Chondrocyte (in vitro differentiated cells): ENCODE measurements around the gene CST8. TPM values are rescaled to one million over a fixed set of nuclear protein-coding genes. Genes with fewer than 3 reads are reported as not detected.

Experiments
- DNase-seq: peaks from one replicate; pipeline ENCODE4 v3.0.0; 2021; ENCODE audit warnings: mixed read lengths, low spot score
- H3K27ac Mint-ChIP-seq: one replicate; pipeline ENCODE4 v1.8.0; 2021; ENCODE audit warnings: mild to moderate bottlenecking, moderate library complexity, mixed read lengths; ENCODE audit not compliant: unreplicated experiment
- H3K27me3 Mint-ChIP-seq: 2 replicates; pipeline ENCODE4 v1.8.0; 2021; ENCODE audit warnings: low read depth, mixed read lengths
- H3K36me3 Mint-ChIP-seq: 2 replicates; pipeline ENCODE4 v1.8.0; 2021; ENCODE audit warnings: low read depth, mixed read lengths
- H3K4me1 Mint-ChIP-seq: 2 replicates; pipeline ENCODE4 v1.8.0; 2021; ENCODE audit warnings: low read depth, mild to moderate bottlenecking, mixed read lengths
- H3K4me3 Mint-ChIP-seq: one replicate; pipeline ENCODE4 v1.8.0; 2021; ENCODE audit warnings: mild to moderate bottlenecking, moderate library complexity, mixed read lengths; ENCODE audit not compliant: unreplicated experiment
- H3K9me3 Mint-ChIP-seq: 2 replicates; pipeline ENCODE4 v1.8.0; 2021; ENCODE audit warnings: low read depth, mixed read lengths
- total RNA-seq: library from RNA; stranded (reverse); gene quantifications from 3 replicates; pipeline ENCODE4 v1.2.1, GENCODE V29; 2021
- TF ChIP-seq, protein P1 (sequence below): fragments of 200-600 bp; sonication (generic); IDR thresholded peaks from 2 replicates; pipeline ENCODE4 v1.5.0; 2021; ENCODE audit warnings: antibody characterized with exemption, mild to moderate bottlenecking, moderate library complexity

Gene CST8
- total RNA-seq, 1 donor from 2014 or later, result not detected

DNA sequence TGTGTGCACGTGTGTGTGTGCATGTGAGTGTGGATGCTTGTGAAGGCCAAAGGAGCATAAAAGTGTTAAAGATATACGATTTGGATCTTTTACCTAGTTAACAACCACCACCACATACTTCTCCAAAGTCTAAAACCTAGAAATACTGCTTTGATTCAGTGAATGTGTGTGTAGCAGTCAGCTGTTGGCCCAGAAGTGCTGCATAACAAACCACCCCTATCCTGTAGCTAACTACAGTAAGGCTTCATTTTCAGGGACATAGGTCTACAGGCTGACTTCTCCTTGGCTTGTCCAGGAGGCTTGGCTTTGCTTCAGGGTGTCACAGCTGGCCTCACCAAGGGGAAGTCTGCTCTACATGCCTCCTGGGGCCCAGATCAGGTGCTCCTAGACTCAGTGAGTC, 2.4 kb upstream of the CST8 start:
- peaks cover 4% of the 10 kb centered on the region for H3K9me3 Mint-ChIP-seq
- no peak for DNase-seq
- no peak overlapping the region for H3K4me3 Mint-ChIP-seq
- H3K4me1 Mint-ChIP-seq, result no peaks in the 10 kb centered on the region
- peaks cover 9% of the 10 kb centered on the region for H3K27me3 Mint-ChIP-seq
- TF ChIP-seq, protein P1, sequence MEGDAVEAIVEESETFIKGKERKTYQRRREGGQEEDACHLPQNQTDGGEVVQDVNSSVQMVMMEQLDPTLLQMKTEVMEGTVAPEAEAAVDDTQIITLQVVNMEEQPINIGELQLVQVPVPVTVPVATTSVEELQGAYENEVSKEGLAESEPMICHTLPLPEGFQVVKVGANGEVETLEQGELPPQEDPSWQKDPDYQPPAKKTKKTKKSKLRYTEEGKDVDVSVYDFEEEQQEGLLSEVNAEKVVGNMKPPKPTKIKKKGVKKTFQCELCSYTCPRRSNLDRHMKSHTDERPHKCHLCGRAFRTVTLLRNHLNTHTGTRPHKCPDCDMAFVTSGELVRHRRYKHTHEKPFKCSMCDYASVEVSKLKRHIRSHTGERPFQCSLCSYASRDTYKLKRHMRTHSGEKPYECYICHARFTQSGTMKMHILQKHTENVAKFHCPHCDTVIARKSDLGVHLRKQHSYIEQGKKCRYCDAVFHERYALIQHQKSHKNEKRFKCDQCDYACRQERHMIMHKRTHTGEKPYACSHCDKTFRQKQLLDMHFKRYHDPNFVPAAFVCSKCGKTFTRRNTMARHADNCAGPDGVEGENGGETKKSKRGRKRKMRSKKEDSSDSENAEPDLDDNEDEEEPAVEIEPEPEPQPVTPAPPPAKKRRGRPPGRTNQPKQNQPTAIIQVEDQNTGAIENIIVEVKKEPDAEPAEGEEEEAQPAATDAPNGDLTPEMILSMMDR, result no peak
- no peak overlapping the region for H3K27ac Mint-ChIP-seq
- H3K36me3 Mint-ChIP-seq, result no peaks in the 10 kb centered on the region

DNA sequence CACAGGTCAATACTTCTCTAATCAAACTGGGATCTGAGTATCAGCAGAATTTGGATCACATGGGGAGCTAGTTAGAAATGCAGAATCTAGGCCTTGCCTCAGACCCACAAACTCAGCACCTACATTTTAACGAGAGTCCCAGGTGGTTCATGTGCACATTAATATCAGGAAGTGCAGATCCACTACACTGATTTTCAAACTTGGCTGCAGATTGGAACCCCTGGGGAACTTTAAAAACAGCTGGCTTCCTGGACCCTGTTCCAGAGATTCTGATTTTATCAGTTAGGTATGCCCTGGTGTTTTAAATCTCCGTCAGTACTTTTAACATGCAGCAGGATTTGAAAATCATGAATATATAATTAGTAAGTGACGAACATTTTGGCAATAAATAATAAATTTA, 1.9 kb upstream of the CST8 start:
- Mint-ChIP-seq H3K27ac (no peak overlapping the region), H3K9me3 (peaks cover 4% of the 10 kb centered on the region), H3K4me3 (no peak overlapping the region), H3K4me1 (no peaks in the 10 kb centered on the region), H3K36me3 (no peaks in the 10 kb centered on the region), H3K27me3 (peaks cover 8% of the 10 kb centered on the region)
- no peak for DNase-seq
- TF ChIP-seq, protein P1, result no peak

DNA sequence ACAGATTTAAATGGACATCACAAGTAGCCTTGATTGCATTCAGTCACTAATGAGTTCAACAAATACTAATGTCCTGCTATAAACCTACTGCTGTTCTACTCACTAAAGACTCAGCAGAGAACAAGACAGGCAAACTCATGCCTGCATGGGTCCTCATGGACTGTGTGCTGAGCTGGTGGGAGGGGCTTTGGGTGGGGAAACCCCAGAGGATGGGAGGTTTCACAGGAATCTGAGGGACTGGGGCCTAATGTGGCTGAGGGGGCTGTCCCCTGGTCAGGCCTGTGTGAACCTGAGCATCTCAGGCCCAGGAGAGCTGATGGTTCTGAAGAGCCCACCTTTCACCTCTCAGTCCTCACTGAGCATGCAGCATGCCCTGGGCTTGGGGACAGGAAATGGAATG, 1.4 kb downstream of the CST8 start:
- Mint-ChIP-seq H3K27me3 (peaks cover 6% of the 10 kb centered on the region), H3K9me3 (peaks cover 4% of the 10 kb centered on the region), H3K36me3 (no peaks in the 10 kb centered on the region), H3K4me1 (no peaks in the 10 kb centered on the region), H3K27ac (no peak overlapping the region), H3K4me3 (no peak overlapping the region)
- TF ChIP-seq, protein P1, result no peak
- no peak for DNase-seq

DNA sequence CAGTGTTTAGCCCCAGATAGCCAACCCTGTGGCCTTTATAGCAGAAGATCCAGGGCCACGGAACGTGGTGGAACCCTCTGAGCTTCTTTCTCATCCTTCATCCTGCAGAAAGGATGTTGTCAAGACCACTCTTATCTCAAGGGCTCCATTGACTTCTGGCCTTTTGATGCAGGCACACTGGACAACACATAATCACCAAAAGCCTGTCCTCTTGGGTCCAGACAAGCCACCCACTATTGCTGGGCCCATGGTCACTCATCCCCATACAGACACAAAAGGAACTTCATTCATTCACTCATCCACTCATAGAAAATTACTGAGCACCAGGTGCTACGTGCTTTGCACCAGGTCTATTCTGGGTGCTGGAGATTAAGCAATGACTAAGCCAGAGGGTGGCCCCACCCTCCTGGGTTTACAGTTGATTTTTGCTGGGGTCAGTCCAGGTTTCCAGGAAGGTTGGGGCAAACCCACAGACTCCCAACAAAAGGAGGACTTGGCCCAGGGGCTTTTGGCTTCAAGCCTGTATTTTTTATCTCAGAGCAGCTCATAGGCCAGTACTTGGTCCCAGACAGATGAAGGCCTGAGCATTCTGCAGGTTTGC, 2.4 kb downstream of the CST8 start:
- no peak overlapping the region for H3K4me3 Mint-ChIP-seq
- no peak for DNase-seq
- peaks cover 2% of the 10 kb centered on the region for H3K27me3 Mint-ChIP-seq
- H3K9me3 Mint-ChIP-seq, result peaks cover 4% of the 10 kb centered on the region
- no peaks in the 10 kb centered on the region for H3K4me1 Mint-ChIP-seq
- TF ChIP-seq, protein P1, result no peak
- H3K27ac Mint-ChIP-seq, result no peak overlapping the region
- H3K36me3 Mint-ChIP-seq, result no peaks in the 10 kb centered on the region

DNA sequence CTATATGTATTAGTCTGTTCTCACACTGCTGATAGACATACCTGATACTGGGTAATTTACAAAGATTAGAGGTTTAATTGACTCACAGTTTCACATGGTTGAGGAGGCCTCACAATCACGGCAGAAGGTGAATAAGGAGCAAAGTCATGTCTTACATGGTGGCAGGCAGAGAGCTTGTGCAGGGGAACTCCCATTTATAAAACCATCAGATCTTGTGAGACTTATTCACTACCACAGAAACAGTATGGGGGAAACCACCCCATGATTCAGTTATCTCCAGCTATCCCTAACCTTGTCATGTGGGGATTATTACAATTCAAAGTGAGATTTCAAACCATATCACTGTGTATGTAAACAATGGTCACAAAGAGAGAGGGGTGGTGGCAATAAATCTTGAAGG, 6.6 kb downstream of the CST8 start:
- TF ChIP-seq, protein P1, result no peak

More for the DNA sequence above, 6.6 kb downstream of the CST8 start:
- no peak overlapping the region for H3K27ac Mint-ChIP-seq
- H3K4me3 Mint-ChIP-seq, result no peak overlapping the region
- DNase-seq, result no peak
- no peaks in the 10 kb centered on the region for H3K36me3 Mint-ChIP-seq
- H3K4me1 Mint-ChIP-seq, result no peaks in the 10 kb centered on the region
- H3K9me3 Mint-ChIP-seq, result no peaks in the 10 kb centered on the region
- peaks cover 9% of the 10 kb centered on the region for H3K27me3 Mint-ChIP-seq
